Activated T-helper 9 cell treated with anti-CD3 and anti-CD28 coated beads, Interleukin-2, amount 50 U/mL, for 16 hours (primary cell): ENCODE results near the gene MYCN.
"Not testable (repeated sequence)": the region's sequence is repeated elsewhere in the genome, so short reads cannot be mapped to it uniquely, and the experiment has no call there.

Source experiments
- DNase-seq: peaks from one replicate; pipeline ENCODE4 v3.0.0-alpha.2; 2020; ENCODE audit warnings: low read depth

Gene MYCN

GRCh38 chr2:15907461-15908324 is 32.7 kb upstream of the MYCN start:
- DNase-seq, result no peak

GRCh38 chr2:15908371-15908770 is 32.0 kb upstream of the MYCN start:
- no peak for DNase-seq

GRCh38 chr2:15909157-15909556 is 31.2 kb upstream of the MYCN start:
- DNase-seq, result no peak

GRCh38 chr2:15909736-15910135 is 30.6 kb upstream of the MYCN start:
- DNase-seq, result no peak

GRCh38 chr2:15911270-15911669 is 29.1 kb upstream of the MYCN start:
- DNase-seq, result not testable (repeated sequence)

- DNase-seq, result no peak
These were observed 28.7 kb upstream of the MYCN start for GRCh38 chr2:15911686-15912085.

GRCh38 chr2:15912203-15912602 is 28.1 kb upstream of the MYCN start:
- no peak for DNase-seq

- DNase-seq, result no peak
These were observed 27.2 kb upstream of the MYCN start for GRCh38 chr2:15913146-15913545.

- DNase-seq, result no peak
These were observed 25.6 kb upstream of the MYCN start for GRCh38 chr2:15914596-15915385.

GRCh38 chr2:15915546-15915945 is 24.8 kb upstream of the MYCN start:
- DNase-seq, result not testable (repeated sequence)

GRCh38 chr2:15916336-15916735 is 24.0 kb upstream of the MYCN start:
- no peak for DNase-seq

- no peak for DNase-seq
These were observed 21.5 kb upstream of the MYCN start for GRCh38 chr2:15918761-15919356.

- DNase-seq, result no peak
These were observed 20.5 kb upstream of the MYCN start for GRCh38 chr2:15919716-15920434.

- no peak for DNase-seq
These were observed 19.7 kb upstream of the MYCN start for GRCh38 chr2:15920696-15921095.

- DNase-seq, result no peak
These were observed 16.8 kb upstream of the MYCN start for GRCh38 chr2:15923597-15923996.

- DNase-seq, result no peak
These were observed 14.5 kb upstream of the MYCN start for GRCh38 chr2:15925819-15926218.

GRCh38 chr2:15926252-15926651 is 14.1 kb upstream of the MYCN start:
- no peak for DNase-seq

GRCh38 chr2:15927551-15928218 is 12.7 kb upstream of the MYCN start:
- no peak for DNase-seq

GRCh38 chr2:15929008-15929407 is 11.3 kb upstream of the MYCN start:
- DNase-seq, result not testable (repeated sequence)

GRCh38 chr2:15929861-15930260 is 10.5 kb upstream of the MYCN start:
- DNase-seq, result no peak

GRCh38 chr2:15930589-15931318 is 9.6 kb upstream of the MYCN start:
- no peak for DNase-seq
